ENCODE measurements around the gene GCNT2.
A peak's percentile ranks its signal among the peaks of the same experiment; 100 is the strongest.
"Not testable (repeated sequence)": the region's sequence is repeated elsewhere in the genome, so short reads cannot be mapped to it uniquely, and the experiment has no call there.

The GCNT2 gene

GRCh38 chr6:10616266-10616665 lies 95.1 kb downstream of the GCNT2 start:
- DNase-seq = not testable (repeated sequence)

- no peak for DNase-seq
These were observed 96.0 kb downstream of the GCNT2 start for GRCh38 chr6:10617008-10617696.

- no peak for DNase-seq
These were observed 97.3 kb downstream of the GCNT2 start for GRCh38 chr6:10618409-10618808.

GRCh38 chr6:10621213-10621612 lies 100.1 kb downstream of the GCNT2 start:
- DNase-seq = no peak

GRCh38 chr6:10621847-10622246 lies 100.7 kb downstream of the GCNT2 start:
- DNase-seq = no peak

- DNase-seq = no peak
These were observed 103.7 kb downstream of the GCNT2 start for GRCh38 chr6:10624836-10625235.

GRCh38 chr6:10626154-10626741 lies 105.1 kb downstream of the GCNT2 start:
- no peak for DNase-seq

- no peak for DNase-seq
These were observed 106.6 kb downstream of the GCNT2 start for GRCh38 chr6:10627800-10628199.

- no peak for DNase-seq
These were observed 109.0 kb downstream of the GCNT2 start for GRCh38 chr6:10630178-10630577.

GRCh38 chr6:10633216-10633615 lies 112.1 kb downstream of the GCNT2 start:
- peak; percentile 57 for DNase-seq

- DNase-seq = no peak
These were observed 119.3 kb downstream of the GCNT2 start for GRCh38 chr6:10640412-10640811.

GRCh38 chr6:10641528-10641927 lies 120.4 kb downstream of the GCNT2 start:
- DNase-seq = no peak

GRCh38 chr6:10643201-10643651 lies 122.1 kb downstream of the GCNT2 start:
- DNase-seq = no peak

- DNase-seq = no peak
These were observed 123.1 kb downstream of the GCNT2 start for GRCh38 chr6:10644225-10644624.

GRCh38 chr6:10655508-10656055 lies 134.4 kb downstream of the GCNT2 start:
- DNase-seq = peak; percentile 66

- no peak for DNase-seq
These were observed 138.0 kb downstream of the GCNT2 start for GRCh38 chr6:10658910-10659698.

GRCh38 chr6:10659699-10660348 lies 138.7 kb downstream of the GCNT2 start:
- DNase-seq = no peak

GRCh38 chr6:10660431-10661191 lies 139.5 kb downstream of the GCNT2 start:
- DNase-seq = not testable (repeated sequence)

- DNase-seq = no peak
These were observed 141.1 kb downstream of the GCNT2 start for GRCh38 chr6:10662207-10662606.

GRCh38 chr6:10662742-10663141 lies 141.6 kb downstream of the GCNT2 start:
- no peak for DNase-seq

- not testable (repeated sequence) for DNase-seq
These were observed 144.4 kb downstream of the GCNT2 start for GRCh38 chr6:10665595-10665994.

Measured in activated CD4-positive, alpha-beta T cell treated with anti-CD3 and anti-CD28 coated beads, Interleukin-2, Interleukin-6, amounts not matched to agents 100 ng/mL and 50 ng/mL, durations not matched to agents 16 hours and 8 hours (primary cell).